GOT3 (cell line): Measurements from ENCODE around the gene TERB2.
"Not testable (repeated sequence)": the region's sequence is repeated elsewhere in the genome, so short reads cannot be mapped to it uniquely, and the experiment has no call there.

Source experiments
- DNase-seq: peaks from one replicate; lab custom pipeline; 2025; ENCODE audit warnings: mixed read lengths; lab: John Stamatoyannopoulos, UW

The TERB2 gene, protein sequence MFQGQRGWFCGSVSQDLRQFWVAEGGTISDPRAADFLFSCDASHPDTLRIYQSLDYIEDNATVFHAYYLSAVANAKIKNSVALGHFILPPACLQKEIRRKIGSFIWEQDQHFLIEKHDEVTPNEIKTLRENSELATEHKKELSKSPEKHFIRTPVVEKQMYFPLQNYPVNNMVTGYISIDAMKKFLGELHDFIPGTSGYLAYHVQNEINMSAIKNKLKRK

DNA sequence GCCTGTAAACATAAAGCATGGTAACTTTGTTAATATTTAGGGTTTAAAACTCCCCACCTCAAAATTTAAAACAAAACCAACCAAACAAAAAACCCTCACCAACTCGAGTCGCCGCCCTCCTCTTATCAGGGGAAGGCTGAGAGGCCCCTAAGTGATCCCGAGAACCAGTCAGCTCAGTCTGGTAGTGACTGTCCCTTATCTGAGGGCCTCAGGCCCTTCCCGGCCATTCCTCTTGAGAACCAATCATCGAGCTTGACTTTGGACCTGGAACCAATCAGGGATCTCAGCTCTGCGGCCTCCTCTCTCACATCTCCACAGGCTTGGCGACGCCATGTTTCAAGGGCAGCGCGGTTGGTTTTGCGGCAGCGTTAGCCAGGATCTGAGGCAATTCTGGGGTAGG, at the start of gene TERB2:
TSS of gene TERB2 (plus strand) at position 300 of the 400 bp plus-strand sequence. CDS start at position 332, 32 bp downstream.
- no peak for DNase-seq

- DNase-seq = no peak
Measured at GRCh38 chr15:44909423-44909822, 47.1 kb upstream of the TERB2 start.

DNA sequence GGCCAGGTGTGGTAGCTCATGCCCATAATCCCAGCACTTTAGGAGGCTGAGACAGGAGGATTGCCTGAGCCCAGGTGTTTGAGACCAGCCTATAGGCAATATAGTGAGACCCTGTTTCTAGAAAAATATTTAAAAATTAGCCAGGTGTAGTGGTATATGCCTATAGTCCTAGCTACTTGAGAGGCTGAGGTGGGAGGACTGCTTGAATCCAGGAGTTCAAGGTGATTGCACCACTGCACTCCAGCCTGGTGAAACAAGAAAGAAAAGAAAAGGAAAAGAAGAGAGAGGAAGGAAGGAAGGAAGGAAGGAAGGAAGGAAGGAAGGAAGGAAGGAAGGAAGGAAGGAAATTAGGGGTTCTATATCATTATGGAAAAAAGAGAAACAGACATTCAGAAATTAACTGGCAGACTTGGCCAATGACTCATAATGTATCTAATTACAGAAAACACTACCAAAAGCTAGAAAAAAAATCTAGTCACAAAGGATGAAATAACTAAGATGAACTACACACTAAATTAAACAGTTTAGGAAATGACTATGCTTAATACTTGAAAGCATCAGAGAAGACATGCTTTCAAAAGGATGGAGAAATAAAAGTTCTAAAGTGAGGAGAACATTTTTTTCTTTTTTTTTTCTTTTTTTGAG, 45.4 kb upstream of the TERB2 start:
- DNase-seq = no peak

- DNase-seq = not testable (repeated sequence)
Measured at GRCh38 chr15:44912186-44912585, 44.3 kb upstream of the TERB2 start.

- DNase-seq = not testable (repeated sequence)
Measured at GRCh38 chr15:44912974-44913448, 43.5 kb upstream of the TERB2 start.

DNA sequence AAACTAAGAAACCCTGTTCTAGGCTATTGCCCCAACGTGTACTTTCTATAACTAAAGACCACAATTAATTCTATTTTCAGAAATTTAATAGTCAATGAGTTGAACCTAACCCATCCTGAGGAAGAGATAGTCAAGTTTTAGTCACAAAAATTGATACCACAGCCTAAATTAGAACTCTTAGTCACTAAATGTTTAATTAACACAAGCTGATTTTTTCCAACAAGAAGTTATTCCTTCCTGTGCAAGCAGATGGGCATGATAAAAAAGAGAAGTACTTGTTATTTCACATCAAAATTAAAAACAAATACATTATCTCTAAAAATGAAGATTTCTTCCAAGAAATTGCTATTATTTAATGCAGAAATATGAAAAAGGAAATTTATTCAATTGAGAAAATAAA, 38.4 kb upstream of the TERB2 start:
- DNase-seq = no peak

DNA sequence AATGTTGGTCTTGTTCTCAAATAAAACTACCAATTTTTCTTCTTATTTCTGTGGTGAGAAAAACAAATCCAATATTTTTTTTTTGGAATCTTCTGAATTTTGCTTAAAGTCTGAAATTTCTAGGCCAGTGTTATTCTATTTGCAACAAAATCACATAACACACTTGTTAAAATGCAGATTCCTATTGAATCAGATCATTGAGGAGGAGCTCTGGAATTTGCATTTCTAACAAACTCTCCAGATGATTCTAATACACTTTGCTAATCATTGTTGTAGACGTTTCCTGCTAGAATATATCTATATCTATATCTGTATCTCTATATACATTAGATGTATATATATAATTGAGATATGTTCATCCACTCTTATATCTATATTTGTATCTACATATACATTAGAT, 27.8 kb upstream of the TERB2 start:
- not testable (repeated sequence) for DNase-seq

GRCh38 chr15:44930283-44930682, 26.2 kb upstream of the TERB2 start:
- DNase-seq = not testable (repeated sequence)

- not testable (repeated sequence) for DNase-seq
Measured at GRCh38 chr15:44958302-44958701, 1.8 kb downstream of the TERB2 start.

DNA sequence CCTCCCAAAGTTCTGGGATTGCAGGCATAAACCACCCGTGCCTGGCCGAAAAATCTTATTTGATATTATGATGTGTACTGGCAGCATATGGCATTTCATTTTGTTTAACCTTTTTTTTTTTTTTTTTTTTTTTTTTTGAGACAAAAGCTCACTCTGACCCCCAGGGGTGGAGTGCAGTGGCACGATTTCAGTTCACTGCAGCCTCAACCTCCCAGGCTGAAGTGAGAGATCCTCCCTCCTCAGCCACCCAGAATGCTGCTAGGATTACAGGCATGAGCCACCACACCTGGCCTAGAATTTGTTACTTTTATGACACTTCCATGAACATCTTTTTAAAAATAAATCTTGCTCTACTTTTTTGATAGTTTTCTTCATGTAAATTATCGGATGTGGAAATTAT, 12.0 kb downstream of the TERB2 start:
- no peak for DNase-seq

DNA sequence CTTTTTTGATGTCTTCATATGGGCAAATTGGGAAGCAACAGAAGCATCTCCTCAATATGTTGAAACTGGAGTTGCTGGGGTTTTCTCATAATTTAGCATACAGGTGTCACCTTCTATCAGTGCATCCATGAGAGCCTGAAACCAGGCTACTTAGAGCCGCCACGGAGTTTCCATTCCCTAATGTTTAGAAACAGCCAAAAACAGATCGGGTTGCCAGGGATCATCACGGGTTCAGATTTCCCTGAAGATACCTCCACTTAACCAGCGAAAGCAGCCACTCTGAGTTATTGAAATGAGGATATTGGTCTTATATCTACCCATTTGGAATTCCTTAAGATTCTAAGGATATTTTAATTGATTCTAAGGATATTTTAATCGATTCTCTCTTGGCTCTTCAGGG, 14.5 kb downstream of the TERB2 start:
- DNase-seq = no peak

DNA sequence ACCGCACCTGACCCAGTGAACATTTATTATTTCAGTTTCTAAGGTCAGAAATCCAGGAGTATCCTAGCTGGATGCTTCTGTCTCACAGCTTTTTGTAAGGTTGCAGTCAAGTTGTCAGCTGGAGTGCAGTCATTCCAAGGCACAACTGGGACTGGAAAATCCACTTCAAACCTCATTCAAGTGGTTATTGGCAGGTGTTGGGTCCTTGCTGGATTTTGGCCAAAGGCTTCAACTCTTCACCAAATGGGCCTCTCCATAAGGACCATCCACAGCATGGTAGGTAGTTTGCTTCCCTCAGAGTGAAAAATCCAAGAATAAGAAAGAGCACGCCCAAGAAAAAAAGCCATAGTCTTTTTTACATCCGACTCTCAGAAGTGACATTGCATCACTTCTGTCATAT, 19.7 kb downstream of the TERB2 start:
- DNase-seq = not testable (repeated sequence)

- not testable (repeated sequence) for DNase-seq
Measured at GRCh38 chr15:44977781-44978180, 21.3 kb downstream of the TERB2 start.

DNA sequence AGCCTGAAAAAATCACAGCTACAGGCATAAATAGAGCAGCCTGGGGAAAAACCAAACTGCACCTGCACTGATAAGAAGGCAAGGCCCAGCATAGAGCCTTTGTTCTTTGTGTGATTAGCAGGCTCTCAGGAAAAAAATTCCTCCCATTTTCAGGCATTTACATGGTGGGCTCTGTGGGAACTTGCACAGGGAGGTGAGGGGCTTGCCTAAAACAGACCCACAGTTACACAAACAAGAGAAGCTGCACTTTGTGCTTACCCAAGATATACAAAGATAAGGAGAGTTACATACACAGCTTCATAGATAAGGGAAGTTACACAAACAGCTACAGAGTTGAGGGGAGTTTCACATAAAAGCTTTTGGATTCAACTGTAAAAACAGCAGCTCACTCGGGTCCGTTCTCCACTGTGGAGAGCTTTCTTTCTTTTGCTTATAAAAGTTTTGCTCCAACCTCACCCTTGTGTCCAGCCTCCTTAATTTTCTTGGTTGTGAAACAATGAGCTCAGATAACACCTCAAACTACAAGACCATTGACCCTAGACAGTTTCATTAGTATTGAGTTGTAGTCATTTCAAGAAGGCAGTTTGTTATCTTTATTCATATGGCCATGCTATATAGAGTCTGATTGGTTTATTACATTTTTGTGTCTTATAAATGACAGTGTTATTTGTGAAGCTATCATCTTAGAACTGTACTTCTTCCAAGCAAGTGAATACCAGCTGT, 23.3 kb downstream of the TERB2 start:
- DNase-seq = not testable (repeated sequence)

DNA sequence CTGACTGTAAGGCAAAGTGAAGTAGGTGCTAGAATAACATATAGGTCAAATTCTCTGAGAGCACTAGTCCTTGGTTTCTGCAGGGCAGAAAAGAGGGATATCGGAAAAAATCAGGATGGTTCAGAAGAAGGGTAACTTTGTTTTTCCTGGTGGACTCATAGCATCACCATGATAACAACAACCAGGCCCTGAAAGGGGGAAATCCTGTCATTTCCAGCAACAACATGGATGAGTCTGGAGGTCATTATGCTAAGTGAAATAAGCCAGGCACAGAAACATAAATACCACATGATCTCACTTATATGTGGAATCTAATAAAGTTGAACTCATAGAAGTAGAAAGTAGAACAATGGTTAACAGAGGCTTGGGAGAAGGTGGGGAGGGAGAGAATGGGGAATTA, 27.7 kb downstream of the TERB2 start:
- DNase-seq = not testable (repeated sequence)

- not testable (repeated sequence) for DNase-seq
Measured at GRCh38 chr15:44986346-44987055, 30.0 kb downstream of the TERB2 start.

DNA sequence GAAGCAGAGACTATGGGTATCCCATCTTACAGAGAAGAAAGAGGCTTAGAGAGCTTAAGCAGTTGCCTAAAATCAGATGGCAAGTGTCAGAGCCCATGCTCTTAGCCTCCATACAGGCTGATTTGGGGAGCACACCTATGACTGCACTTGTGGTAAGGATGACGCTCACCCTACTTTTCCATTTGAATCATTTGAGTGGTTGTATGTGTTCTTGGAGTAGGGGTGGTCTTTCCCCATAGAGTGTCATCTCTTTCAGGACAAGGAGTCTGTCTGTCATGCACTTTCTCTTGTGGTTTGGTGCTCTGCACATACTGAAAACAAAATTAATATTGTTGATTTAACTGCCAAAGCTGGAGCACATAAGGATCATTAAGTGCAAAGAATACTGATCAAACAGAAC, 31.2 kb downstream of the TERB2 start:
- not testable (repeated sequence) for DNase-seq

DNA sequence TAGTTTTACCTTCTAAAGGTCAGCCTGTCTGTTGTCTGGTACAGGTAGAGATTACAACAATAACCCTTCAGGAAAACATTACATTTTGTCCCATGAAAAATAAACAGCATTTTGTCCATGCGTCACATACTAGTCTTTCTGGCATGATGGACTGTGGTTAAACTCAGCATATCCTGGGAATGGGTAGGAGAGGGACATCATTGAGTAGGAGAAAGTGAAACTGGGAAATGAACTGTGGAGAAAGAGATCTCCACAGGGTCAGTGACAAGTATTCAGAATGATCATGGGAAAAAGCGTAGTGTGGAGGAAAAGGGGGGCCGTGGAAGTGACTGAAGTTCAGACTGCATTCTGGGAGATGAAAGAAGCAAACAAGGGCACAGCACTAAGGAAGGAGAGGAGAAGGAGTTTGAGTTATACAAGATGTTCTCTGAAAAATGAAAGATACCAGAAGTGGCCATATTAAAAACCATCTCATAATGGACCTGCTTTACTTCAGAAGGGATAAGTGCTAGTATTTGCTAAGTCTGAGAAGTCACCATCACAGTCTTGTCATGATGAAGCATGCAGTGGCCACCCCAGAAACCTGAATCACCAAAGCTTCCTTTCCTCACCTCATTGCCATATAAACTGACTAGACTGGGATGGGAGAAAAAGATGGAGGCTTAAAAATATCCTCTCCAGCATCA, 31.8 kb downstream of the TERB2 start:
- not testable (repeated sequence) for DNase-seq

- not testable (repeated sequence) for DNase-seq
Measured at GRCh38 chr15:44988870-44989219, 32.4 kb downstream of the TERB2 start.

DNA sequence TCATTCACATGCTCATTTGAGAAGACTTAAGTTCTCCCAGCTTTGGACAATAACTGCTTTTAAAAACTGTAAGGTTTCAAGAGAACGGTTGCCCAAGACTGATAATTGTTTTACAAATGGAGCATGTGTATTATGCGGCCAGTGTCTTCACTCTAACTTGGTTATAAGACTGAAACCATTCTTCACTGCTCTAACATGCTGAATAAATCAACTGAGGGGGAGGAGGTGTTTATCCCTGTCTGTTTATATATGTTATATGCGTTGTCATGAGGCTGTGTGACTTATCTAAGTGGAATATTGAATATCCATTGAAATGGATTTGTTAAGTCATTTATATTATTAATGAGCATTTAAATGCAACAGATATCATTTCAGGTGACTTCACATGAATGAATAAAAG, 41.1 kb downstream of the TERB2 start:
- not testable (repeated sequence) for DNase-seq

DNA sequence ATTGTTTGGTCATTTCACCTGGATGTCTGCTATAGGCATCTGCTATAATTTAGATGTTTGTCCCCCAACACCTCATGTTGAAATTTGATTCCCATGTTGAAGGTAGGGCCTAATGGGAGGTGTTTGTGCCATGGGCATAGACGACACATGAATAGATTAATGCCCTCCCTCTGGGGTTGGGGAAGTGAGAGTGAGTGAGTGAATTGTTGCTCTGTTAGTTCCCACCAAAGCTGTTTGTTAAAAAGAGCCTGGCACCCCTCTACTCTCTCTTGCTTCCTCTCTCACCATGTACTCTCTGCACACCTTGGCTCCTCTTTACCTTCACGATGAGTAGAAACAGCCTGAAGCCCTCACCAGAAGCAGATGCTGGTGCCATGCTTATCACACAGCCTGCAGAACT, 42.6 kb downstream of the TERB2 start:
- DNase-seq = no peak

- not testable (repeated sequence) for DNase-seq
Measured at GRCh38 chr15:45001180-45001579, 44.7 kb downstream of the TERB2 start.
